Muscle of arm (tissue), 12 donors: ENCODE data around the gene ZBTB22. TPM values are rescaled to one million over a fixed set of nuclear protein-coding genes. Genes with fewer than 3 reads are reported as not detected.

Source experiments
- DNase-seq: peaks from one replicate; pipeline ENCODE4 v3.0.0-alpha.2; 2013
- polyA plus RNA-seq, 12 donors: library from polyadenylated mRNA; unstranded; fragments of 120-200 nt; gene quantifications; one replicate each; pipeline ENCODE4 v1.2.1, GENCODE V29; 2013; ENCODE audit not compliant: insufficient read length in 12 of 12

ZBTB22 gene
- polyA plus RNA-seq, 12 donors: 10.9 to 35.6 (median 14.3) TPM; not detected in 1

DNA sequence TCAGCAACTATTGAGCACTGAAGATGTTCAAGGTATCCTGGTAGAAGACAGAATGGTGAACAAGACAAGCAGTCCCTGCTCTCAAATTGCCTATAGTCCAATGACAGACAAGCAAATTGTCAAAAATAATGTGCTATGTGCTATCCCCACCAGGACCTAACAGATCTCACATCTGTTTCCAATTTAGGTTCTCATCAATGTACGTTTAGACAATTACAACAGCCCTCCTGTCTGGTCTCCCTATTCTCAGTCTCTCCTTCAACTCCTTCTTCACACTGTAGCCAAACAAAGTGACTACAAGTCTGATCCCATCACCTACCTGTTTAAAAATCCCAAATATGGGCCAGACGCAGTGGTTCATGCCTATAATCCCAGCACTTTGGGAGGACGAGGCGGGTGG, 11.2 kb downstream of the ZBTB22 start:
- DNase-seq: no peak

DNA sequence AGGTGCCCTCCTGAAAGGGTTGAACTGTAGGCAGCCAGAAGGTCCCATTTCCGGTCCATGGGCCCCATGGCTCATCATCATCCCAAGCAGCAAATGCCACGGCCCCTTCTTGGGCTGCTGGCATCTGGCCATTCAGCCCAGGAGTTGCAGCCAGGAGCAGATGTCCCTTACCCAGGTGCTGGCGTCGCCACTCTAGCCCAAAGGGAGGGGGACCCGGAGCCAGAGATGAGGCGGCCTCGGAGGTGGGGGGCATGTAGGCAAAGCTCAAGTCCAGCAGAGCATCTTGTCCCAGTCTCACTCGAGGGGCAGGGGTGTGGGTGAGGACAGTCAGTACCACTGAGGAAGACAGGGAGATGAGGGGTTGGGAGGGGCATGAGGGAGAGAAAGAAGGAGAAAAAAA, 12.5 kb downstream of the ZBTB22 start:
- DNase-seq: no peak

DNA sequence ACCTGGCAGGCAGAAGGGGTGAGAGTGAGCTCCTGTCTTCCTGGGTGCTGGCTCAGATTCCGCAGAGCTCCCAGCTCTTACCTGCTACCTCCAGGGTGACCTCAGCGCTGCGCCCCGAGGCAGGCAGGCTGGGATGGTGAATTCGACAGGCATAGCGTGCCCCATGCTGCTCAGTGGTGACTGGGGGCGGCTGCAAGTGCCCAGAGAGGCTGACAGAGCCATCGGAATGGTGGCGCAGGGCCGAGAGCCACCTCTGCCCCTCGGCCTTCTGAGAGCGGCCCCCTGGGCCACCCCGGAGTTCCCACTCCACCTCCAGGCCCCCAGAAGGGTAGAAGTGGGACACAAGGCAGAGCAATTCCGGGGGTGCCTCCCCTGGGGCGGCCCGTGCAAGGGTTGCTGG, 13.3 kb downstream of the ZBTB22 start:
- DNase-seq: no peak

DNA sequence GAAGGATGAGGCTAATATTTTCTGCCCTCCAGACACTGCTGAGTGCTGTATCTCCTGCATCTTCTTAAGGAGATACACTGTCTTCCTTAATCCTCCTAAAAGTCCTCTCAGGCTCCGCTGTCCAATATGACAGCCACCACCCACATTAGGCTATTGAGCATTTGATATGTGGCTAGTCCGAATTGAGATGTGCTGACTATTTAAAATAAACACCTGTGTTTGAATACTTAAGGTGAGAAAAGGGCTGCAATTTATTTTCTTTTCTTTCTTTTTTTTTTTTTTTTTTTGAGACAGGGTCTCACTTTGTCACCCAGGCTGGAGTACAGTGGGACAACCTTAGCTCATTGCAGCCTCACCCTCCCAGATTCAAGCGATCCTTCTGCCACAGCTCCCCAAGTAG, 15.7 kb downstream of the ZBTB22 start:
- no peak for DNase-seq

DNA sequence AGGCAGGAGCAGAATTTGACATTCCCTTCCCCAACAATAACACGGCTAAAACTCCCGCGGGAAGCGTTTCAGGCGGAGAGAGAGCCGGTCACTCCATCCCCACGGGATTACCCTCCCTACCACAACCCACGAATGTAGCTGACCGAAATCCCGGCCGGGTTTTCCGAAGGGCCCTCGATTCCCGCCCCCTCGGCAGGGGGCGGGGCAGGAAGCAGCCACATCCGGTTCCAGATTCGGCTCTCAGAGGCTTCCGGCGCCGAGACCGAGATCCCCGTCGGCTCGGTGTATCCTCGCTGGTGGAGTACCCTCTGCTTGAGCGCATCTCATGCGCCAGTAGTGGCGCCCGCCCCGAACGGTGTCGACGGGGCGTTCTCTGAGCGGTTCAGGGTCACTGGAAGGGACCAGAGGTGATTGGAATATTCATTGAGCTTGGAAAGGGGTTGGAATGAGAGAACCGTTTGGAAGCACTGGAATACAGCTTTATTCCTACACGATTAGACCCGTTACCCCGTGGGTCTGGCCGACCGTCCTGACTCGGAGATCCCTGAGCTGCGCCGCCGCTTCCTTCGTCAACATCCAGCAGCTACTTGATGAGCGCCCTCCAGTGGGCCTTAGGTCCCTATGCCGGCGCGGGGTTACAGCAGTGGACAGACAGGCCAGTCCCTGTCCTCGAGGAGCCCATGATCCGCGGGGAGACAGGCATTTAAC, 18.2 kb downstream of the ZBTB22 start:
- peak; percentile 94 for DNase-seq

DNA sequence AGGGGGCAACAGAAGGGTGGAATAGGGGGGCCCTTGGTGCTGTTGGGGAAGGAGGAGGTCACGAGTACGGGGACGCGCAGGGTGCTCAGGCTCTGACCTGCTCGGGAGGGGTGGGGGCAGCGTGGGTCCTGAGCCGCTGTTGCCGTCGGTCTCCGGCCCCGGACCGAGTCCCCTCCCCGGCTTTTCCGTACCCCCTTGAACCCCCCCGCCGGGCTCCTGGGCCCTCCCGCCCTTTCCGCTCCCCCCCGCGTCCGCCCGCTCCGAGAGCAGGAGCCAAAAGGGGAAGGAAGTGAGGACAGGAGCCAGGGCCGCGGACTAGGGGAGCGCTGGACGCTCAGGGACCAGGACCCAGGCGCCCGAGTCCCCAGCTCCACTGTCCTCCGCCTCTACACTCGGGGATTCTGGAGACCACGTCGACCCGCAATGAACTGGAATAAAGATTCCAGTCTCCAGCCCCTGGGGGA, 18.7 kb downstream of the ZBTB22 start, which contains the start of gene RGL2:
Gene RGL2 (minus strand): TSS at position 170 of the 464 bp plus-strand sequence. CDS start 332 bp downstream, outside the sequence.
- DNase-seq: peak; percentile 86

- DNase-seq: peak; percentile 87
Measured at GRCh38 chr6:33297956-33298772, 19.4 kb downstream of the ZBTB22 start.

GRCh38 chr6:33297406-33297955, 20.1 kb downstream of the ZBTB22 start:
- DNase-seq: no peak

DNA sequence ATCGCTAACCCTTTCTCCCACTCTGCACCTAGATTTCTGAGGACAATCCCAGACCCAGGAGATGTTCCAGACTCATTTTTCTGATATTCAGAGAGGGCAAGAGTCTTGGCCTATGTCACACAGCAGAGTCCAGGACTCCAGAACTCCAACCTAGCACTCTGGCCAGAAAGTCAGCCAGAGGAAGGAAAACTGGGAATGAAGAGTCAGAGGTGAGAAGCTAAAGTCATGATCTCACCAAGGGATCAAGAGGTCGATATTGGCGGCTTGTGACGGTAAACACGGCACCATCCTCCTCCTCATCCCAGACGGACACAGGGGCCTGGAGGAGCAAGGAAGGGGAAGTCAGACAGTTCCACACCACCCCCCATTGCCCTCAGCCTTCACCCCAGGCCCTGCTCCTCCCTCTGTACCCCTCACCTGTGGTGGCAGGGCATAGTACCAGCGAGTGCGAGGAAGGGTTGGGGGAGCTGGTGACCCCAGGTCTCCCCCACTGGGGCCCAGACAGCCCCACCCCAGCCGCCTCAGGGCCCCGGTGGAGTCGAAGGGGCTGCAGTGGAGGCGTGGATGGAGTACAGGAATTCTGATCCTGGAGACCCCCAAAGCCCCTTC, 20.6 kb downstream of the ZBTB22 start:
- DNase-seq: no peak

- no peak for DNase-seq
Measured at GRCh38 chr6:33295621-33296369, 21.7 kb downstream of the ZBTB22 start.

DNA sequence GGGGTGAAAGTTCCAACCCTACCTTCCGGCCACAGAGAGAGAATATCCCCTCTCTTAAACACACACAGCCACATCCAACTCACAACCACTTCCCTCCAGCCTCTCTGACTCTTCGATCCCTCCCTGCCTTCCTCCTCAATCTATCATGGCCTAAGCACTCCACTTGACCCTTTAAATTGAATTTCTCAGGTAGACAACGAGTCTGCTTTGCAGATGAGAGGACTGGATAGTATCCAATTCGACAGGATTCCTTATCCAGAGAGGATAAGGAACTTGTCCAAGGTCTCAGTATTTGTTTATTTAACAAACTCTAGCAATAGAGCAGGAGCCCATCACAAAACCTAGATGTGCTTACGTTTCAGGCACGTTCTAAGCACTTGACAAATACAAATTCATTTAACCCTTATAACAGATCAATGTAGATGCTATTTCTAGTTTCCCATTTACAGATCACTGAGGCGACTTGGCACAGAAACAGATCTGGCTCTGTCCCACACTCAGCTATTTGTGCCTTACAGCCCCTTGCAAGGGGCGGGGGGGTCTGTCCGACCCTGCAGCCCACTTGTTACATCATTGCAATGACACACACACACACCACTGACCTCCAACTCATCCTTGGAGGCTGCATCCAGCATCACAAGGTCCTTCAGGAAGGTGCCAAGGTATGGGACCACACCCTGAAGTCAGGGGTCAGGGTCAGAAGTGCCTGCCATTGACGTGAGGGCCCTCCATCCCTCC, 23.3 kb downstream of the ZBTB22 start:
- no peak for DNase-seq

DNA sequence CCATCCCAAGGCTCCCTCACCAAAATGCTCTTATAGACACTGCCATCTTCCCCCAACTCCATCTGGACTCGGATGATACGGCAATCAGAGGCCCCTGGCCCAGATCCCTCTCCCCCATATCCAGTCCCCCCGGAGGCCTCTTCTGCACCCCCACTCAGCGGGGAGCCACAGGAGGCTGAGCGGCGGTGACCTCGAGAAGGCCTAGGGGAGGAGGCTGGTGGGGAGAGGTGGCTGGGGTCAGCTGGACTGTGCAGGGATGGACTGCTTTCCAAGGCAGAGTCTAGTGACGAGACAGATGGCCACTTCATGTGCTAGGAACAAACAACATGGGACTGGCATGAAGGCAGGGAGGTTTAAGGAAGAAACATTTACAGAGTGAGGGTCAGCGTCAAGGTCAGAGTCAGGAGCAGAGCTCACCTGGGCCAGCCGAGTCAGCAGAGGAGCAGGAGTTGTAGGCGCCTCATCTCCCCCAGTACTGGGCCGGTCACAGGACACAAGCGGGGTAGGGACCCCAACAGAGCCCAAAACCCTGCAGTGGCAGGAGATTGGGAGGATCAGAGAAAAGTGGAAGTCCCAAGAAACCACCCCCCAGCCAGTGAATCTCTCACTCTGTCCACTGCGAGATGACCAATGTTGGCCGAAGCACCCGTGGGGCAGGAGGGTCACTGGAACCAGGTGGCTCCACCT, 24.4 kb downstream of the ZBTB22 start:
- no peak for DNase-seq

DNA sequence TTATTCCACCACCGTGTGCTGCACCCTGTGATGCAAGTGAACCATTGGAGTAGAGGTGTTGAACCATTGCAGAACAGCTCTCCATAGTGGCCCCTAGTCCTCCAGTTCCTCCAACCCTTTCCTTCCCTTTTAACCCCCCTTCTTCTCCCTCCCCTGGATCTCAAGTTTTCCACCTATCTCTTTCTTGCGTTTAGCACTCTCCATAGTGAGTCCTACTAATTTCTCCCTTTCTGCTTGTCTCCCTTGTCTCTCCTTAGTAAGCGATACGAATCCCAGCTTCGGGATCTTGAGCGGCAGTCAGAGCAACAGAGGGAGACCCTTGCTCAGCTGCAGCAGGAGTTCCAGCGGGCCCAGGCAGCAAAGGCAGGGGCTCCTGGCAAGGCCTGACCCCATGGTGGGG, 27.1 kb downstream of the ZBTB22 start:
- DNase-seq: no peak

GRCh38 chr6:33289784-33290315, 27.7 kb downstream of the ZBTB22 start:
- no peak for DNase-seq

DNA sequence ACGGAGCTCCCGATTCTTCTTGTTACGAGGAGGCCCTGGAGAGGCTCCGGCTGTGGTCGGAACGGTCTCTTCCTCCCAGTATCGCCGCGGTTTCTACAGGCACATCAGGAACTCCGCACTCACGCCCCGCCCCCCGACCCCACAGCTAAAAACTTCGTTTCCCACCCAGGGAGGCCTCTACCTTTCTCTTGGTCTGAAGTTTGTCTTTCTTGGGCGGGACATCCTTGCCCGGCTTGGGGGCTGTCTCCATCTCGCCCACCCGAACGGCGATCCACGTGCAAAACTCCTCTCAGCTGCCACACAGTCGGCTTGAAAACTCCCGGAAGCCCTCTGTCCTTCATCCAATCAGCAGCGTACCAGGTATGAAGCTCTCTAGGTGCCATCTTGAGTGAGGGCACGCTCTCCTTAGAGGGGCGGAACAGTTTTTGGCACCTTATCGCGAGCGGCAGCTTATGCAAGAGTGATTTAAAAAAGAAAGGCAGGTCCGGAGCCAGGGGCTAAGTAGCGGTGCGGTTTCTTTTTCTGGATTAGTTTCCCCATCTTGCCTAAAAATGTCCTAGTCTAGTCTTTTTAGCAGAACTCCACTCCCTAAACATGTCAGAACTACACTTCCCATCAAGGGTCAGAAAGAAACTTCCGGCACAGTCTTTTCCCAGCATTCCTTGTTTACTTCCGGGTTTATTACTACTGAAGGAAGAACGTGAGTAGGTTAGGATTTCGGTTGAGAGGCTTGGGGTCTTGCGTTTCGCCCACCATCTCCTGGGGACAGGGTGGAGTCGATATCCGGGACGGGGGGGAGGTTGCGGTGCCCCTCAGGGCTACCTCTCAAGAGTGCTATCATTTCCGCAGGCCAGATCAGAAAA, 28.4 kb downstream of the ZBTB22 start, which contains the start of the genes PFDN6 and WDR46:
Gene PFDN6 (plus strand): TSS at position 681 of the 863 bp plus-strand sequence. CDS start 256 bp downstream, outside the sequence.
Gene WDR46 (minus strand): TSS at position 319 of the 863 bp plus-strand sequence. CDS start 69 bp downstream, at position 250.
- DNase-seq: peak; percentile 94

GRCh38 chr6:33288141-33288920, 29.2 kb downstream of the ZBTB22 start:
- no peak for DNase-seq
